Ectodermal cell (in vitro differentiated cells): ENCODE results near the gene ARRDC2.

Experiments used
- H3K27ac ChIP-seq: 2 replicates; pipeline ENCODE4 v1.7.0; 2013; ENCODE audit warnings: mild to moderate bottlenecking, low read depth, low read length; ENCODE audit not compliant: insufficient read depth, poor library complexity, severe bottlenecking
- H3K27me3 ChIP-seq: 2 replicates; pipeline ENCODE4 v1.7.0; 2013; ENCODE audit warnings: mild to moderate bottlenecking, low read length; ENCODE audit not compliant: insufficient read depth, control insufficient read depth, poor library complexity, severe bottlenecking
- H3K36me3 ChIP-seq: one replicate; pipeline ENCODE4 v1.7.0; 2013; ENCODE audit warnings: low read length; ENCODE audit not compliant: control insufficient read depth, insufficient read depth
- H3K4me1 ChIP-seq: one replicate; pipeline ENCODE4 v1.7.0; 2013; ENCODE audit warnings: low read length; ENCODE audit not compliant: control insufficient read depth, insufficient read depth
- H3K4me3 ChIP-seq: 2 replicates; pipeline ENCODE4 v1.7.0; 2013; ENCODE audit warnings: low read depth, low read length, control low read depth; ENCODE audit not compliant: insufficient read depth
- H3K9me3 ChIP-seq: 2 replicates; pipeline ENCODE4 v1.7.0; 2013; ENCODE audit warnings: mild to moderate bottlenecking, low read length, moderate library complexity; ENCODE audit not compliant: control insufficient read depth
- WGBS, 2 experiments: methylation state at CpG; one replicate each; pipeline ENCODE4 v1.1.7; 2013; ENCODE audit warnings: missing lambda C conversion rate in 2 of 2; 5-methylcytosine and 5-hydroxymethylcytosine counted together

Gene ARRDC2

DNA sequence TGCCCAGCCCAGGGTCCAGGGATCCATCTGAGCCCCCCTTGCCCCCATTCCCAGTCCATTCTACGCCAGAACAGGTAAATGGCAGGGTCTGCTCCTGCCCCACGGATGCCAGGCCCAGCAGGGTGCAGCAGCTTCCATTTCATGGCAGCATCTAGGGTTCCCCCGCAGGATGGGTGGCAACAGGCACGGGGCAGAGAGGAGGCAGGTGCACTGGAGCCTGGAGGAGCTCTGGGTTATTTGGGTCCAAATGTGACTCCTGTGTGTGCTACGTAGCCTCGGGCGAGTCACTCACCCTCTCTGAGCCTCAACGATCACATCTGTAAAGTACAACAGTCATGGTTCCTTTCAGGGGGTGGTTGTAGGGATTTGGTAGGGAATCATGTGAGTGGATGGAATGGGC lies 51.3 kb downstream of the ARRDC2 start:
- H3K4me1 ChIP-seq: no peaks in the 10 kb centered on the region
- no peaks in the 10 kb centered on the region for H3K27me3 ChIP-seq
- no peak overlapping the region for H3K27ac ChIP-seq
- H3K9me3 ChIP-seq: no peaks in the 10 kb centered on the region
- no peak overlapping the region for H3K4me3 ChIP-seq
- 74 to 76% methylated on average over 8 of the region's 8 CpGs for WGBS, 2 experiments
- no peaks in the 10 kb centered on the region for H3K36me3 ChIP-seq

DNA sequence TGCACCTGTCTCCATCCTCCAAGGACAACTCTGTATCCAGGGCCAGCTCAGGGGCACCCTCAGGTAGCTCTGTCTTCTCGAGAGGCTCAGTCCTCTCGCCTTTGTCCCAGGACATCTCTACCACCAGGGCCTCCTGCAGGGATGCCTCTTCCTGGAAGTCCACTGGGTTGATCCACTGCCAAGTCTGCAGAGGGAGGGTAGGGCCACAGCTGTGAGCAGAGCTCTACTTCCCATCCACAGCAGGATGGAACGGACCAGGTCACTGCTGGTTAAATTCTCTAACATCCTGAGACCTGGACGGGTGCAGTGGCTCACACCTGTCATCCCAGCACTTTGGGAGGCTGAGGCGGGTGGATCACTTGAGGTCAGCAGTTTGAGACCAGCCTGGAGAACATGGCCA lies 51.9 kb downstream of the ARRDC2 start:
- no peaks in the 10 kb centered on the region for H3K36me3 ChIP-seq
- no peaks in the 10 kb centered on the region for H3K4me1 ChIP-seq
- H3K27me3 ChIP-seq: no peaks in the 10 kb centered on the region
- no peak overlapping the region for H3K4me3 ChIP-seq
- H3K9me3 ChIP-seq: no peaks in the 10 kb centered on the region
- 72 to 75% methylated on average over 5 of the region's 5 CpGs for WGBS, 2 experiments
- no peak overlapping the region for H3K27ac ChIP-seq

DNA sequence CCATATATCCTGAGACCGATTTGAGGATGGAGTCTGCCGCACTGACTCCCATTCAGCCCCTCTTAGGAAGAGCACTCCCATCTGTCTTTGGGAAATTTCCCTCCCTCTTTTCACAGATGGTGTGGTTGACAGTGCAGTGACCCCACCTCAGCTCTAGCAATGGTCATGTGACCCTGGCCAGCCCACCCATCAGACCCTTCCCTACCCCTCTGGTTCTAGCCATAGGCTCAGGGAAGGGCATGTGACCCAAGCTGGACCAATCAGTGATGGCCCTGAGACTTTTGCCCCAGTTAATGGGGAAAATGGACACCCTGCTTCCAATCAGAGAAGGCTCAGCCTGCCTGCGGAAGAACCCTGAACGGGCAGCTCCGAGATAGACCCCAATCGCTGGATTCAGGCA lies 52.5 kb downstream of the ARRDC2 start:
- 89% methylated on average over 6 of the region's 6 CpGs for WGBS, 2 experiments
- no peaks in the 10 kb centered on the region for H3K27me3 ChIP-seq
- H3K27ac ChIP-seq: no peak overlapping the region
- no peaks in the 10 kb centered on the region for H3K4me1 ChIP-seq
- no peaks in the 10 kb centered on the region for H3K9me3 ChIP-seq
- H3K4me3 ChIP-seq: no peak overlapping the region
- H3K36me3 ChIP-seq: no peaks in the 10 kb centered on the region

DNA sequence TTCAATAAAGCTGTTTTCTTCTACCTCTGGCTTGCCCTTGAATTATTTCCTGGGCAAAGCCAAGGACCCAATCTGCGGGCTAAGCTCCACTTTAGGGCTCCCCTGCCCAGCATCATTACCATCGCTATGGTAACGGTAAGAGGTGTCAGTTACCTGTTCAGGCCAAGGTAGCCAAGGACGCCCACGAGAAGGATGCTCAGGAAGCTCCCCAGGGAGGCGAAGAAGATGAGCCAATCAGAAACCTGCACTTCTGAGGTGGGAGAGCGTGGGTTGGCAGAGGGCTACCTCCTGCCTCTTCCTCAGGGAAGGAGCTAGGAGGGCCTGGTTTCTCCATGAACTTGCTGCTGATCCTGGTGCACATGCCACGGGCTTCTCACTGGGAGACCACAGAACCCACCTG lies 54.1 kb downstream of the ARRDC2 start:
- Histone ChIP-seq H3K4me1 (no peaks in the 10 kb centered on the region), H3K4me3 (no peak overlapping the region), H3K36me3 (no peaks in the 10 kb centered on the region), H3K27me3 (no peaks in the 10 kb centered on the region), H3K9me3 (no peaks in the 10 kb centered on the region), H3K27ac (no peak overlapping the region)
- 64 to 66% methylated on average over 8 of the region's 8 CpGs for WGBS, 2 experiments

DNA sequence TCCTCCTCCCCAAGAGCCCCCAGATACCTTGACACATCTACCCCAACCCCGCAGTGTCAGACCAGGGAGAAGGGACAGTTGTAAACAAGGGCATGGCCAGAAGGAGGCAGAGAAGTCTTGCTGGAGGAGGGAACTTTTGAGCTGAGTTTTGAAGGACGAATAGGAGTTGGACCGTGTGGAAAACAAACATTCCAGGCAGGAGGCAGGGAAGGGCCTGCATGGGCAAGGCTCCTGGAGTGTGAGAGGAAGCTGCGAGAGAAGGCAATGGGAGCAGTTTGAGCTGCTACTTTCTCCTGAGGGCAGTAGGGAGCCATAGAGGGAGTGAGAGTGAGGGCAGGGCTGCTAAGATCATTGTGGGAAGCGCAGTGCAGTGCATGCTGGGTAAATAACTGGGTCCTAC lies 55.5 kb downstream of the ARRDC2 start:
- no peak overlapping the region for H3K4me3 ChIP-seq
- 46 to 52% methylated on average over 5 of the region's 5 CpGs for WGBS, 2 experiments
- H3K4me1 ChIP-seq: no peaks in the 10 kb centered on the region
- no peaks in the 10 kb centered on the region for H3K36me3 ChIP-seq
- H3K27ac ChIP-seq: no peak overlapping the region
- H3K9me3 ChIP-seq: no peaks in the 10 kb centered on the region
- H3K27me3 ChIP-seq: no peaks in the 10 kb centered on the region
